HG03439 (cell line): ENCODE results near the gene IRAK1.

Source experiments
- ATAC-seq: cut with Tn5 transposase; IDR thresholded peaks from one replicate; pipeline ENCODE4 v1.9.1; 2021; ENCODE audit warnings: mild to moderate bottlenecking, moderate library complexity; ENCODE audit not compliant: unreplicated experiment

The IRAK1 gene

DNA sequence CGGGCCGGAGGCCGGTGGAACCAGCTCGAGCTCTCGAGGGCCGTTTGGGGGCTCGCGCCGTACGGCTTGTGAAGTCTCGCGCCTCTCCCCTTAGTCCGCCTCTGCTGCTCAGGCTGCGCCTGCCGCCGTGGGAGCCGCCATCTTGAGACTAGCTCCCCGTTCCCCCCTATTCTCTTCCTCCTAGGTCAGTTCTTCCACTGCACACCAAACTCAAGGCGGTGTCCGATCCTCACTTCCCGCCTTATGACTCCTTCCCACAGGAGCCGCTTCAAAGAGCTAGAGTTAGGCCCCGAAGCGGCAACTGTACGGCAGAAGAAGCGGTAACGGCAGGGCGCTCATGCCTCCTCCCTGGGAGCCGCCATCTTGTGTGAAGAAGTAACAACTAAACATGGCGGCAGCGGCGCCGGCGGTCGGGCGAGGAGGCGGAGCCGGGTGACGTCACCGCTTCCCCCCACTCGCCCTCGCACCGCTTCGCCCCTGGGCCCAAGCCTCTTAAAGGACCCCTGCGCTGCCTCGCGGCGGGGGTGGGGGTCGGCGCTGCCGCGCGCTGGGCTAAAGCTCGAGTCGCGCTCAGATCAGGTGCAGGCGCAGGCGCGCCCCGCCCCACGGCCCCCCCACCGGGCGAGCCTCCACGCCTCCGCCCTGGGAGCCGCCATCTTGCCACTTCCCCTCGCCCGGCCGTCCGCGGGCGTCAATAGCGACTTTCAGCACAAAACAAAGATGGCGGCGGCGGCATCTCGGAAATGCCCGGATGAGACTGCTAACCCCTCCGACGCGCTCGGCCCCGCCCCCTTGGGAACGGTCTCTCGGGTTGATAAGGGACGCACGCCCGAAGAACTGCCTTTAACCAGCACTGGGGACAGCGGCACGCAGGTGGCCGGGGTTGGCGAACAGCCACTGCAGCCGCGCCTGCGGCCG is 48.0 kb downstream of the IRAK1 start, which contains the start of gene HCFC1:
Gene HCFC1 (minus strand): TSS at position 369 of the 918 bp plus-strand sequence. CDS start 978 bp downstream, outside the sequence.
- ATAC-seq: peak; percentile 40

DNA sequence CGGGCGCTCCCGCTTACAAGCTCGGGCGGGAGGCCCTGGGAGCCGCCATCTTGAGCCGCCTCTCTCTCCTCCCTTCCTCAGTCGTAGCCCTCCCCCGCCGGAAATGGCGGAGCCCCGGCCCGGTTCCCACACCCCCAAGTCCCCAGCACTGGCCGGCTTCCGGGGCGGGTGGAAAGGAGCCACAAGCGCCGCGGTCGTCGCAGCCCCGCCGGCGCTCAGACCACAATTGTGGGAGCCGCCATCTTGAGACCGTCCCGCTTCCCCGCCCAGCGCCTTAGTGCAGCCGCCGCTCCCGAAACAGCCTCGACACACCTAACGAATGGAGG is 48.6 kb downstream of the IRAK1 start:
- ATAC-seq: peak; percentile 30

DNA sequence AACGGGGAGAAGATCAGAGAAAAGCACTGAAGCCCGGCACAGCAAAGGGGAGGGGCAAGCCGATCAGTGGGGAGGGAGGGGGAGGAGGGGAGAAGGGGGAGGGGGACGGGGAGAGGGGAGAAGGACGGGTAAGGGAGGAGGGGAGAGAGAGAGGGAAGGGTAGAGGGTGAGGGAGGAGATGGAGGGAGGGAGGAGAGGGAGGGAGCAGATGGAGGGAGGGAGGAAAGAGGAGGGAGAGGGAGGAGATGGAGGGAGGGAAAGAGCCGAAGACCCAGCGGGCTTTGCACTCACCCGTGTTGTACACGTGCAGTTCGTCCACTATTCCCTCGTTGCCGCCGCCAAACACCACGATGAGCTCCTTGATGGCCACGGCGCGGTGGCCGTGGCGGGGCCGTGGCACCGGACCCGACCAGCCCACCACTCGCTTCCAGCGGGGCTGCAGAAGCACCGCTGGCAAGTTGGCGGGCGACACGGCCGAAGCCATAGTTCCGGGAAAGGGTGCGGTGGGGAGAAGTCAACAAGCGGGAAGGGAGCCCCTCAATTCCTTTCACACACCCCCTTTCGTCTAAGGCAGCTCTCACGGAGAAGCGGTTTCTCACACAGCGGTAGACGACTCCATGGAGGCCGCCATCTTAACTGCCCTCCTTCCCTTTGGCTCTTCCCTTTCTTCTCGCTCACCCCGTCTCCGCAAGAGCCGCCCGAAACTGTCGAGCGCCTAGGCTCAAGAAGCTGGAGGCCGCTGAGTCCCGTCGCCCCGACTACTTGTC is 49.2 kb downstream of the IRAK1 start:
- peak; percentile 5 for ATAC-seq

DNA sequence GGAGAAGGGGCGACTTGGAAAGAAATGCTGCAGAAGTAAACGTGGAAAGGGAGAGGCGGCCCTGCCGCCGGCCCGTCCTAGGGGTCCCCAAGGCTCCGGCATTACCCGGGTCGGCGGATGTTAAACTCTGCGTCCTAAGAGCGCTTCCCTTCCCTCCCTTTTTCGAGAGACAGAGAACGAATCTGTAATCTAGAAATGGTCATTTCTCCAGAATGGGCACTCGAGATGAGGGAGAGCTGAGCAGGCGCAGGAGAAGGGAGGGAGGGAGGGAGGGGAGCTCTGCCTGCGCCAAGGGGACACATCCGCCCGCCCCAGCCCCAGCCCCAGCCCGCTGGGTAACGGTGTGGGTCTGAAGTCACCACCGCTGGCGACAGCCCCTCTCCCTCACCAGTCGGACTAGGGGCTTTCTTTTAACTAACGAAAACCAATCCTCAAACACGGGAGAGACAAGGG is 49.8 kb downstream of the IRAK1 start:
- no peak for ATAC-seq

DNA sequence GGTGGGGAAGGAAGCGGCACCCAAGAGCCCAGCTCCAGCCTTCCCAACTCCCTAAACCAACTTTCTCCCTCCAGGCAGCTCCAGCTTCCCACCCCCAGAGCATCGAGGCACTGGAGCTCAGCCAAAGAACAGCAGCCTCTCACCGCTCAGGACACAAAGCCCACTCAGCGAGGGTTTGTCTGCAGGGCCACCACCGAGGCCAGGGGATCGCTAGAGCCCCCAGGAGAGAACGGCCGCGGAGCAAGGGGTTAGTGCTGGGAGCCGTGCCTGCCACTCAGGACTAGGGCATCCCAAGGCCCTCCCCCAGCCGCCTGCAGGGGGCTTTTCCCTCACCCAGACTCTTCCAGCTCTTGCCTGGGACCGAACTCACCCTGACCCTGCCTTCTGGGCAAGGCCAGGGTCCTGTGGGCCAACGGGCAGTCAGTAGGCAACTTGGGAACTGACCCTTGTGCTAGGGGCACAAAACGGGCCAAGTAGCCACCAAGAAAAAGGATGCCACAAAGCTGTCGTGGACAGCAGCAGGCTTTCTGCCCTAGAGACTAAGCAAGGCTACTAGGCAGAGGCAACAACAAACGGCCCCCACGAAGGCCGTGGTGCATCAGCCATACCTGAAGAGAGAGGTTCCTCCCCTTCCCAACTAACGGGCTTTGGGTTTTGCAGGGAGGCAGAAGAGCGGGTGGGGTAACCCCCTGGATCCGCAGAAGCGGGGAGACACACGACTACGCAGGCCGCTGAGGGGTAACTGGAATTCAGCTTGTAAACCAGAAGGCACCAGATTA is 50.4 kb downstream of the IRAK1 start:
- no peak for ATAC-seq

DNA sequence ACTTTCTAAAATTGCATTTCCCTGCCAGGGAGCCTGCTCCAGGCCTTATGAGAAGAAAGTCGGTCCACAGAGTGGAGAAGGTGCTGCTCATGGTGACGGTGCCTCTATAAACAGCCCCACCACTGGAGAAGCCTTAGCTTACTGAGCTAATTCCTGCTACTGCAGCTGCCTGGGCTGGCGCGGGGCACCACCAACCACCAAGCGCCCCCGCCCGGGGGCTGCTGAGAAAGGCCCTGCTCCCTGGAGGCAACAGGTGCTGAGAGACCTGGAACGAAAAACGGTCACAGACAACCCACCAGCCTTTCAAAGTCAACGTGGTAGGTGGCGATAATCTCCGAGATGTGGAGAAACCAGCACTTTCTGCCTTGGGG is 51.0 kb downstream of the IRAK1 start:
- ATAC-seq: no peak

DNA sequence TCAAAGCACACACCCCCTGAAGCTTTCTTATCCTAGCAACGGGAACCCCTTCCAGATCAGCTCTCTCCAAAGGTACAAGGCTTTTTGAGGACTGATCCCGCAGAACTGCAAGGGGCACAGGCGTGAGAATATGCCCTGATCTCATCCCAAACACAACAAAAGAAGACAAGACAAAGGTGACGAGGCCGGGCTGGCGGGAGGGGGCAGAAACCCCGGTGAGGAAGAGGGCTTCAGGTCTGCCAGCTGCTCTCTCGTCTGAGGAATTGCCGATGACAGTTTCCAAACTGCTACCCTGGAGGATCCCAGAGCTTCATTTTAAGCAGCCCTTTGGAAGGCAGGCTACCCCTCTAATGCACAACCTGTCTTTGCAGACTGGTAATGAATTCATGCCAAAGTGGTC is 51.4 kb downstream of the IRAK1 start:
- ATAC-seq: no peak

DNA sequence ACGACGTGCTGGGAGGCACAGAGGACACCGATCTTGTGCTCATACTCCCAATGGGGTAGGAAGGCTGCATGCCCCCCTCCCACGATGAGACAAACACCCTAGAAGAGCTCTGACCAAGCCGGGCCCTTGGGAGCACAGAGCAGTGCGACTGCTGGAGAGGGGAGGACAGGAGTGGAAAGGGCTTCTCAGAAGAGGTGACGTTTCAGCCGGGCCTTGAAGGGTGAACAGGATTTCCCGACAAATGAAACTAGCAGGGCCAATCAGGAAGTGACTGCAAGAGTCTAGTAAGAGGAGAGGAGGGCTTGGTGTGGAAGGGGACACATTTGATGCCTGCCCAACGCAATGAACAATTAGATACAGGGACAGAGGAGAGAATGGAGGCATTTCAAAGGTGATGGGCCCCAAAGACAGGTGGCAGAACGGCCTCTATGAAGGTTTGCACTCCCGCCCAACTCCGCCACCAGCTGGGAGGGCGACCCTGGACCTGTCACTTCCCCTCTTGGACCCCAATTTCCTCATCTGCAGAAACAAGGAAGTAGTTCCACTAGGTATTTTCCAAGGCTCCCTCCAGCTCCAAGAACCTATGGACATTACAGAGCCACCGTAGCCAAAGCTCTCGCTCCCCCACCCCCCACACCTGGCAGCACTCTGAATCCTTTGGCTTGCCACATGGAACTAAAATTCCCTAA is 52.0 kb downstream of the IRAK1 start:
- no peak for ATAC-seq

DNA sequence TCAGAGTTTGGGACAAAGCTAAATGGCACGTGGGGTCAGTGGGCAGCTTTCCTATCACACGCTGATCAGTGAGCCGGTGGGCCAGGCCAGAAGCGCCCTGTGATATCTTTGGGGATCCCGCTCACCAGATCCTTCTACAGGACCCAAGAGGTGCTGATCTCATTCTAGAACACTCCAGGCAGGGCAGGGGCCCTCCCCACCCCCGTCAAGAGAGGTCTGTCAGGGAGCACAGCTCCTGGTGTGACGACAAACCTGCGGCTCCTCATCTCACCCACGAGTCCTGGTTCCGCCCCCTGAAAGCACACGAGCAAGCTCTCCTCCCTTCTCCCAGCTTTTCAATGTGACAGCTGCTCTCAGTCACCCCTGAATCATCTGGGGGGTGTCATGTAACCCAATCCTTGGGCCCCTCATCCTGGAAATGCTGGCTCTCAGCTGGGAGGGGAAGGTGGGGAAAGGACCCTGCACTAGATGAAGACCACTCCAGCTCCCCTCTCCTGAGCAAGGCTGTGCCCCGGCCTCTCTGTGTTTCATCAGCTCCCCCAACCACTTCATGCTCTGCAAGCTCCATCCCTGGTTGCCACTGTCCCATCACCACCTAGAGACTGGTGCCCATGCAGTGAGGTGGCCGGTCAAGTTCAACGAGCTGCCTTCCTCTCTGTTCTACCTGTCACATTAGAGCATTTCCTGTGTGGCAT is 52.7 kb downstream of the IRAK1 start:
- ATAC-seq: no peak

DNA sequence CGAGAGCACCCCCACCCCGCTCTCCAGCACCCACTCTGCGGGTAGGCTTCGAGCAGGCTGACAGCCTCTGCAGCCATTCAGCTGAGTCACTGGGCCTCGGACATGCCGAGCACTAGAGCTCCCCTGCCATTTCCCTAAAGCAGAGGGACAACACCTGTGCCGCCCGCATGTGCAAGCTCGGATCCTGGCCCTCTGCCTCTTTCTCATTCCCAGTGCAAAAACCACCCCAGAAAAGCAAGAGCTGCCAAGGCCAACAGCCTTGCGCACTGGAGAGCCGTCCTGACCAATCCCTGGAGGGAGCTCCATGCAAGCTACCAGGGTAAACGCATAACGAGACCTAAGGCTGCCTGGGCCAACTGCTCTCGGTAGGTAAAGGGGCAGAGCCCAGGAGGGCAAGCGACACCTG is 53.4 kb downstream of the IRAK1 start:
- no peak for ATAC-seq

DNA sequence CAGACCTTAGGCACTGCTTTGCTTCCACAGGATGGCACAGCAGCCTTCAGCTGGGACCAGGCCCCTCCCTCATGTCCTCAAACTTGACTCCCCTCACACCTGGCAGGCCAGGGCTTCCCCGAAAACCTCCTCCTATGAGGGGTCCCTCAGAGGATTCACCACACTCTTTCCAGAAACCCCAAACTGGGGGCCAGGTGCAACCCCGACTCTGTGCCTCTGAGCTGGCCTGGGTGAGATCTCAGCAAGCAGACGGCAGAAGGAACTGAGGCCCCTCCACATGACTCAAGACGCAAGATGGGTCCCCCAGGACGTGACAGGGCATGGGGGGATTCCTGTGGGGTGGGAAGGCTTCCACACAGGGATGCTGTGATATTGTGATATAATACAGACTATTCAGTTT is 54.3 kb downstream of the IRAK1 start:
- no peak for ATAC-seq

DNA sequence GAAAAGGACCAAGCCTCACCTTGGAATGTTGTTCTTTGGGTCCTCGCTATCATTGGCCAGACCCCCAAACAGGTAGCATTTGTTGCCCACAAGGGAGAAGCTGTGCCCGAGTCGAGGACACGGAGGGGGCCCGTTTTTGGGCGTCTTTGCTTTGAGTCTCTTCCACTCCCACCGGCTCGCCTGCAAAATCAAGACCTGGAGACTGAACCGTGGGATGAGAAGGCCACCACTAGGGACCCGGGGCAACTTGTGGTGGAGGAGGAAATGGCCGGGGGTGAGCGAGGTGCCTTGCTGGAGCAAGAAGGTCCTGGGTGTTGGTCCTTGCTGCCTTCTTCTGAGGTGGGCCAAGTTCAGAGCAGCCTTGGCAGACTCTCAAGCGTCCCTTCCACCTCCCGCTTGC is 55.6 kb downstream of the IRAK1 start:
- no peak for ATAC-seq

DNA sequence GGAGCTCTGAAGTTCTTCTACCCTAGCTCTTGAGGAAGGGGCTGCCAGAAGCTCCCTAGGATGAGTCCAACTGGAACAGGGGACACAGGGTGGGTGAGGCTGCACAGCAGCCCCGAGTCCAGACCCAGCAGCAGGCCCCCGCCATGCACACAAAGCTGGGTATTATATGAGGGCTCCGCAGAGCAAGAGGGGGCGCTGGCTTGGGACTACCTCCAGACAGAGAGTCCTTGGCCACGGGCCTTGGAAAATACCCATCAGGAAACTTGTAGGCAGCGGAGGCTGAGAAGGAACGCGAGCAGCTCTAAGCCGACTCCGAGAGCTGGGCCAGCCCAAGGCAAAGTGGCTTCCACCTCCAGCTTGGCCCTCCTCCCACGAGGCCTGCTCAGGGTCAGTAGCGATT is 56.2 kb downstream of the IRAK1 start:
- ATAC-seq: no peak

DNA sequence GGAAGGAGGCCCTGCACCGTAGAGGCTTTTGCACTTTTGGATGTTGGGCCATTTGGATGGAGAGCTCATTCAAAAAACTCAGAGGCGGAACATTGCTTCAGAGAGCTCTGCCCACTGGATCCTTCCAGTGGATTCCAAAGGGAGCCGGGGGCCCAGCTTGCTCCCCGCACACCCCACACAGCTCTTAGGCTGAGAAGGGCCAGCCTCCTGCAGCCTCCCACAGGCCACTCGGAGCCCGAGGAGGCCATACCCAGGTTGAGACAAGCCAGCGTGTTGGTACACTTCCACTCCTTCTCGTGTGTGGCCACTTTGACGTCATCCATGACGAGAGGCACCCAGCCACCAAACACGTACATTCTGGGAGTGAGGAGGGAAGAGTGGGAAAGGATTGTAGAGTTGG is 58.4 kb downstream of the IRAK1 start:
- ATAC-seq: no peak

DNA sequence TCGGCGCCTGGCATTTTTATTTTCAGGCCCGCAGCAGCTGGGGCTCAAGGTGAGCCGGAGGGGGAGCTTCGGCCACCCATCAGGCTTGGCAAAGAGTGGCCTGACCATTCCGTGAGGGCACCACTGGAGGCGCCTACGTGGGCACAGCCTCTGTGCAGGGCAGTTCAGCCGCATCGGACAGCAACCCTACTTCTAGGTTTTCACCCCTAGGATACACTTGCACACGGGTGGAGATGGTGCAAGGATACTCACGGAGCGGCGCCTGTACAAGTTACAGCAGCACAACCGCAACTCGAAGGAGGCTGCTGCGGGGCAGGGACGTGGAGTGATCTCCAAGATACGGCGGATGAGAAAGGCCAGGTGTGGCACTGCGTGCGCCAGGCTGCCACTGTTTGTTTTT is 58.9 kb downstream of the IRAK1 start:
- no peak for ATAC-seq
